NCI-H774 (cell line): ENCODE measurements around the gene LILRB4.
"Not testable (repeated sequence)": the region's sequence is repeated elsewhere in the genome, so short reads cannot be mapped to it uniquely, and the experiment has no call there.

Source experiments
- DNase-seq: peaks from one replicate; lab custom pipeline; 2025; lab: John Stamatoyannopoulos, UW

The LILRB4 gene

DNA sequence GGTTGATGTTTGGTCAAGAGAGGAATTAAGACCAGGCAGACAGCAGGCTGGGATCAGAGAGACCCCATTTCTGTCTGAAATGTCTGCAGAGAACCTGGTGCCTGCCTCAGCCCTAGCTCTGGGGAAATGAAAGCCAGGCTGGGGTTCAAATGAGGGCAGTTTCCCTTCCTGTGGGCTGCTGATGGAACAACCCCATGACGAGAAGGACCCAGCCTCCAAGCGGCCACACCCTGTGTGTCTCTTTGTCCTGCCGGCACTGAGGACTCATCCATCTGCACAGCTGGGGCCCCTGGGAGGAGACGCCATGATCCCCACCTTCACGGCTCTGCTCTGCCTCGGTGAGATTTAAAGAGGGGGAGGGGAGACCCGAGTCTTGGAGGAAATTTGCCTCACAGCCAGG, at the start of gene LILRB4:
LILRB4 (plus strand) TSS at position 256 of the 400 bp plus-strand sequence; CDS start at position 305, 49 bp downstream.
- no peak for DNase-seq

- no peak for DNase-seq
These were observed 48.1 kb upstream of the LILRB4 start for GRCh38 chr19:54614726-54615125.

GRCh38 chr19:54616057-54616456, 46.7 kb upstream of the LILRB4 start:
- no peak for DNase-seq

DNA sequence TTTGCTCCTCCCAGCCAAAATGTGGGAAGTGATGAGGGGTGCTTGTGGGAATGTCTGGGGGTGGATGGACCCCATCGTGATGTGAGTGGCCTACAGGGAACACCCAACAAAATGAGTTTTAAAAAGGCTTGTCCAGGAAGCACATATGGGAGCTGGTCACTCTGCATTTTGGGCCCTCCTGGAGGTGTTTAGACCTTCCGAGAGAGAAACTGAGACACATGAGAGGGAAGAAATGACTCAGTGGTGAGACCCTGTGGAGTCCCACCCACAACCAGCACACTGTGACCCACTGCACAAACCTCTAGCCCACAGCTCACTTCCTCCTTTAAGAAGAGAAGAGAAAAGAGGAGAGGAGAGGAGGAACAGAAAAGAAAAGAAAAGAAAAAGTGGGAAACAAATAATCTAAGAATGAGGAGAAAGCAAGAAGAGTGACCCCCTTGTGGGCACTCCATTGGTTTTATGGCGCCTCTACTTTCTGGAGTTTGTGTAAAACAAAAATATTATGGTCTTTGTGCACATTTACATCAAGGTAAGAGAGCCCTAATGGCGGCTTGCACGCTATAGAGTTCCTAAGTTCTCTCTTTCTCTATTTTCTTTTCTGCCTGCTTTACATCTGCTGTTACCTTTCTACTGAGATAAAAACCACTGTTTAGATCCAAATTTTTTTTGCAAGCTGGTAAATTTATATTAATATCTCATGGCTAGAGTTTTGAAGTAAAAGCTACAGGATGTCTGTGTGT, 45.8 kb upstream of the LILRB4 start:
- no peak for DNase-seq

DNA sequence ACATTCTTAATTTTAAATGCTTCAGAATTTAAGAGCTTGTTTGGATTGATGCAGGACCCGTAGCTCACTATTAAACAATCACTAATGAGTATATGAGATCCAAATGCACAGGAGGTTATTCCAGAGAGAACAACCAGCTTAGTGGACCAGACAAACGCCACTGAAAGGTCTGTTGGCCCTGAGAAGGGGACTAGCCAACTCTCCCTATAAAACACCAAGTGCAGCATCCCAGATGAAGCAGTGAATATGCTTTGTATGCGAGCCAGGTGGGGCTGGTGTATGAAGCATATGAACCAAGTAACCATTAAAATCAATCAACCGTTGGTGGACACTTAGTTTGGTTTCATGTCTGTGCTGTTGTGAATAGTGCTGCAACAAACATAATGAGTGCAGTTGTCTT, 42.3 kb upstream of the LILRB4 start:
- no peak for DNase-seq

GRCh38 chr19:54622431-54622830, 40.4 kb upstream of the LILRB4 start:
- no peak for DNase-seq

DNA sequence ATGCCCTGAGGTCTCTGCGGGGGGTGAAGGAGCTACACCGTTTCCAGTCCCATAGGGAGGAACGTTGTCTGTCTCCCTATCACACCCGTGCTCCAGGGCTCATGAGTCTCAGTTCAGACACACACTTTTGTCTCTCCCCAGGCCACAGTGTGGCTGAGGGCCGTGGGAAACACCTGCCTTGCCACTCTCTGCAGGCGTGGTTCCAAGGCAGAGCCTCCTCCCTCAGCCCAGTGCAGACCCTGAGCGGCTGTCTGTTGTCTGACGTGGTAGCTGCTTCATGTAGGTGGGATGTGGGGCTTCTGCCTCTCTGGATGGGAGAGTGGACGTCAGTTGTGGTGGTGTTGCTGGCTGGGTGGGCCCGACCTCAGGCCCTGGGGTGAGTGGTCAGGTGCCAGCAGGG, 38.6 kb upstream of the LILRB4 start:
- not testable (repeated sequence) for DNase-seq

DNA sequence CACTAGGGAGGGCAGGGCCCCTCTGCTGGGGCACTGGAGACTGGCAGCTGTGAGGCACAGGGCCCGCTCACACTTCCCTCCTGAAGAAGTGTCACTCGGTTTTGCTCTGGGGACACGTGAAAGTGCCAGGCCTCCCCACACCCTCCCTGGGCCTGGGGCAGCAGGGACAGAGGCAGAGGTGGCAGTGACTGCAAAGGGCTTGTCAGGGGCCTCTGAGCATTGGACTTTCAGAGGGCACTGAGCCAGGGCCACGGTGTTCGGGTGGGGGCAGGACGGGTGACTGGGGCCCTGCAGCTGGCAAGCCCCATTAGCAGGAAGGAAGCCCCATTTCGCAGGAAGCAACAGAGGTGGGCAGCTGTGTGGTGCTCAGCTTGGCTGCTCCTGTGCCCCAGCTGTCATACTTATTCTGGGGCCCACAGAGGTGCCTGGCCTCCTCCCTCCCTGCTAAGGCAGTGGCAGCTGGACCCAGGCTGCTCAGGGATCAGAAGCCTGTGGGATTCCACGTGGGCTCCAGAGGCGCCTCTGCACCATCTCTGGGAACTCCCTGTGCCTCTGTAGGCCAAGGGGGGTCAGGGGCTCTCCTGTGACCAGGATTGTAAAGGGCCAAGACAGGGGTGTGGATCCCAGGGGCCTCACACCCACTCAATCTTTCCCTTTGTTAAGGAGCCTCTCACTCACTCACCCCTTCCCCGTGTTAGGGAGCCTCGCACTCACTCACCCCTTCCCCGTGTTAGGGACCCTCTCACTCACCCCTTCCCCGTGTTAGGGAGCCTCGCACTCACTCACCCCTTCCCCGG, 37.7 kb upstream of the LILRB4 start:
- DNase-seq, result not testable (repeated sequence)

DNA sequence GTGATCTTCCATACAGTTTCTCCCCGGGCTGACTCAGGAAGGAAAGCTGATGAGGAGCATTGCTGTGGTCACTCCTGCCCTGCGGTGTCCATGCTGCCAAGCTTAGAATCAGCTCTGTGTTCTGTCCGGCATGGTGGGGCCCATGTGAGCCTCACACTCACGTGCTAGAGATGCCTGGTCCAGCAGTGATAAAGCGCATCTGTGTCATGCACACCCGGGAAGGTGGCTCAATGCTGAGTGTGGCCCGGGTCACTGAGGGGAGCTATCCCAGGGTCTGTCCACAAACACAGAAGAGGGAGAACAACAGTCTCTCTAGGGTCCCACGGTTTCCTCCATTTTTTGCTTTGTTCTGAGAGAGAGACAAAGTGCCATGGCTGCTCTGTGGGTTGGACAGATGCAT, 36.0 kb upstream of the LILRB4 start:
- DNase-seq, result no peak

DNA sequence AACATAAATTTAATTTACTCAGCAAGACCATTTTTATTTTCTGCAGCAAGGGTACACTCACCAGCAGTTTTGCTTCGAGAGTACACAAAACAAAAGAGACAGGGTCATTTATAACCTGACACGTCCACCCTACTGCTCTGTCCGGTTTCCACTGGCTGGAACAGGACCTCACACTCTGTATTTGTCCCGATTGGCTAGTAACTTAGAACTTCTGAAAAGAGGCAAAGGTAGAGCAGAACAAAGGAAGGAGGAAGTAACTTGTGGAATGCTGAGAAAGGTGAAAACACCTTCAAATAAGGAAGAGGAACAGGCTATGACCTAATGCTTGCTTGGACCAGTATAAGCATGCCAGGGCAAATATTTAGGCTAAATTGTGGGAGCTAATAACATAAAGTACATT, 34.9 kb upstream of the LILRB4 start:
- DNase-seq, result not testable (repeated sequence)

- not testable (repeated sequence) for DNase-seq
These were observed 32.5 kb upstream of the LILRB4 start, which contains the start of gene LILRB1 for GRCh38 chr19:54630262-54630661. Gene LILRB1 (plus strand): TSS chr19:54630484. CDS start chr19:54631074, 590 bp downstream.

- DNase-seq, result no peak
These were observed 32.0 kb upstream of the LILRB4 start for GRCh38 chr19:54630782-54631181.

DNA sequence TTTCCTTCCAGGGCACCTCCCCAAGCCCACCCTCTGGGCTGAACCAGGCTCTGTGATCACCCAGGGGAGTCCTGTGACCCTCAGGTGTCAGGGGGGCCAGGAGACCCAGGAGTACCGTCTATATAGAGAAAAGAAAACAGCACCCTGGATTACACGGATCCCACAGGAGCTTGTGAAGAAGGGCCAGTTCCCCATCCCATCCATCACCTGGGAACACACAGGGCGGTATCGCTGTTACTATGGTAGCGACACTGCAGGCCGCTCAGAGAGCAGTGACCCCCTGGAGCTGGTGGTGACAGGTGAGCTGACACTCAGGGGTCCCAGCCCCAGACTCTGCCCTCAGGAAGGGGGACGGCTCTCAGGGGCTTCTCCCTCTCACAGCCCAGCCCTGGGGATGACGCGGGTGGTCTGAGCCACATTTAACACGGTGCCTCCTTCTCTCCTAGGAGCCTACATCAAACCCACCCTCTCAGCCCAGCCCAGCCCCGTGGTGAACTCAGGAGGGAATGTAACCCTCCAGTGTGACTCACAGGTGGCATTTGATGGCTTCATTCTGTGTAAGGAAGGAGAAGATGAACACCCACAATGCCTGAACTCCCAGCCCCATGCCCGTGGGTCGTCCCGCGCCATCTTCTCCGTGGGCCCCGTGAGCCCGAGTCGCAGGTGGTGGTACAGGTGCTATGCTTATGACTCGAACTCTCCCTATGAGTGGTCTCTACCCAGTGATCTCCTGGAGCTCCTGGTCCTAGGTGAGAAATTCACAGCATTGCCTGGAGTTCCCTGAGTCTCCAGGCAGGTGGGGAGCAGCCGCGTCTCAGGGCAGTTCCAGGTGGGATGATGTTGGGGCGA, 31.1 kb upstream of the LILRB4 start:
- DNase-seq, result not testable (repeated sequence)

DNA sequence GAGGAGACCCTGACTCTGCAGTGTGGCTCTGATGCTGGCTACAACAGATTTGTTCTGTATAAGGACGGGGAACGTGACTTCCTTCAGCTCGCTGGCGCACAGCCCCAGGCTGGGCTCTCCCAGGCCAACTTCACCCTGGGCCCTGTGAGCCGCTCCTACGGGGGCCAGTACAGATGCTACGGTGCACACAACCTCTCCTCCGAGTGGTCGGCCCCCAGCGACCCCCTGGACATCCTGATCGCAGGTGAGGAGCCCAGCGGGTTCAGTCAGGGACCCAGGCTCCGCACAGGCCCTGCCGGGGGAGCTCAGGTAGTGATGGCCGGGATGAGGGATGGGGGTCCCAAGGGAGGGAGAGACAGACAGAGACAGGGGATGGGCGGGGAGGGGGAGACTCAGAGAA, 30.3 kb upstream of the LILRB4 start:
- DNase-seq, result not testable (repeated sequence)

- DNase-seq, result no peak
These were observed 29.4 kb upstream of the LILRB4 start for GRCh38 chr19:54633401-54633800.

DNA sequence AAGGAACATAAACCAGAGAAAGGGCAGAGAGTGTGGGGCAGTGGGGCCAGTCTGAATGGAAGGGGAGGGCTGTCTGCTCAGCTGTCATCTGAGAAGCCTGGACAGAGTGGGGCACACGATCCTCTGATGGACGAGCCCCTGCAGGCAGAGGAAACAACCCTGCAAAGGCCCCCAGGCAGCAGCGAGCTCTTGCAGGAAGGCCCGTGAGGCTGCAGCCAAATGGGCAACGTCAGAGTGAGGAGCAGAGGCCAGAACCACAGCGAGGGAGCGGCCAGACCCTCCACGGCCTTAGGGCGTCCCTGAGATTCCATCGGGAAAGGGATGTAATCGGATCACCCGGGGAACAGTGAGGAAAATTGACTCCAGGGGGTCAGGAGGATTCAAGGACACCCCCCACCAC, 26.7 kb upstream of the LILRB4 start:
- not testable (repeated sequence) for DNase-seq

DNA sequence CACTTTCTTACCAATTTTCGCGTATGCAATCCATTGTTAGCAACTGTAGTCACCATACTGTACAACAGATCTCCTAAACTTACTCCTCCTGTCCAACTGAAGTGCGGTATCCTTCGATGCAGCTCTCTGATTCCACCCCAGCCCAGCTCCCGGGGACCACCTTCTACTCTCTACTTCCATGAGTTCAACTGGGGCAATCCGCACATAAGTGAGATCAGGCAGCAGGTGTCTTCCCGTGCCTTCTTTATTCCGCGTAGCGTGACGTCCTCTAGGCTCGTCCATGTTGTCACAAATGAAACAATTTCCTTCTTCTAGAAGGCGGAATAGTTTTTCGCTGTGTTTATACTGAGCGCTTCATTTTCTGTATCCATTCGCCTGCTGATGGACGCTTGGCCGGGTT, 24.1 kb upstream of the LILRB4 start:
- DNase-seq, result no peak

DNA sequence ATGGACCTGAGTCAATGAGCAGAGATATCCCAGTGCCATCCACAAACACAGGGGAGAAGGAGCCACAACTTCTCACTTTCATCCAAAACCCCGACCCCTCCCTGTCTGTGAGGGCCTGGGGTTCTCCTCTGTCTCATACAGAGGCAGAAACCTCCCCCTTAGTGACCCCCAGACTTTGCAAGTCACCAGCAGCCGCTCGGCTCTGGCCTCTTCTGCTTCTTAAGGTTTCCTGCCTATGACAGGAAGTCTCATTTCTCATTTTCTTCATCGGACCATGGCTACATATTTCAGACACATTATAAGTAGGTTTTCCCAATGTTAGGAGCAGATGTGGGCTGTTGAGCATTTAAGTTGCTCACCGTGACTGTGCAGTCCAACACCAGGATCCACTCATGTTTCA, 19.8 kb upstream of the LILRB4 start:
- DNase-seq, result not testable (repeated sequence)

DNA sequence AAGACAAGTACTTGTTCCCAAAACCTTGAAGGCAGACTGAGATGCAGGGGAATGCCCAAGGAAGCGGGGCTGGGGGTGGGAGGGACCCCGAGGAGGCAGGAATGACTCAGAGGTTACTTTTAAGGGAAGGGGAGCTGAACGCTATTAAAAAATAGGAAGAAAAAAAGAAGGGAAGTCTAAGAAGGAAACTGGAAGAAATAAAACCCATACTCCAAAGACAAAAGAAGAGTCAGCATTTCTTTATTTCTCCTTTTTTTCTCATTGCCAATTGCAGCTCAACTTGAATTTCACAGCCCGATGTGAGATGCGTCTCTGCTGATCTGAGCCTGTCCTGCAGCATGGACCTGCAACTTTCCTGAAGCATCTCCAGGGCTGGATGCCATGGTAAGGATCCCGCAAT, 19.2 kb upstream of the LILRB4 start:
- DNase-seq, result not testable (repeated sequence)

- no peak for DNase-seq
These were observed 18.7 kb upstream of the LILRB4 start for GRCh38 chr19:54644056-54644455.

DNA sequence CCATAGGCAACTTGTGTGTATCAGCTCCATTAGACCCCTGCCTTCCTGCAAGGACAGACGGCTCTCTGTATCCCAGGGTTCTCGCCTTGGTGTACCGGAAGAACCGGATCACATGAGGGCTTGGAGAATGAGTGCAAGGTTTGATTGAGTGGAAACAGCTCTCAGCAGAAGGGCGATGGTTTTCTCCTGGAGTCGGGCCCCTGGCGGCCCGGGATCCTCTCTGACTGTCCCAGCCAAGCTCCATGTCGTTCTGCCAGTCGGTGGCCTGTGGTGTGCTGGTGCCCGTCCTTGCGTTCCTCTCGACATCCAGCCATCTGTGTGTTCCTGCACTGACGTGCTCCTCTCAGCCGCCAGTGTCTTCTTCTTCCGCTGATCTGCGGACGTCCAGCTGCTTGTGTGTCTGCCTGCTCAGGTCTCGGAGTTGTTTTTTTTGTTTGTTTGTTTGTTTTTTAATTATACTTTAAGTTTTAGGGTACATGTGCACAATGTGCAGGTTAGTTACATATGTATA, 16.4 kb upstream of the LILRB4 start:
- DNase-seq, result no peak

GRCh38 chr19:54648129-54648528, 14.7 kb upstream of the LILRB4 start:
- no peak for DNase-seq
